RKO (cell line): ENCODE measurements around the gene PEX10.
"Not testable (repeated sequence)": the region's sequence is repeated elsewhere in the genome, so short reads cannot be mapped to it uniquely, and the experiment has no call there.

Experiments
- DNase-seq: peaks from one replicate; pipeline ENCODE4 v3.0.0-alpha.2; 2016; ENCODE audit warnings: low spot score

PEX10 gene

GRCh38 chr1:2412395-2412772 is at the start of gene PEX10:
Gene PEX10, minus strand, starts transcription at chr1:2412564. Its CDS starts 62 bp downstream, at chr1:2412502.
- peak; percentile 93 for DNase-seq

- DNase-seq: no peak
Measured at GRCh38 chr1:2460996-2461751, 48.8 kb upstream of the PEX10 start.

DNA sequence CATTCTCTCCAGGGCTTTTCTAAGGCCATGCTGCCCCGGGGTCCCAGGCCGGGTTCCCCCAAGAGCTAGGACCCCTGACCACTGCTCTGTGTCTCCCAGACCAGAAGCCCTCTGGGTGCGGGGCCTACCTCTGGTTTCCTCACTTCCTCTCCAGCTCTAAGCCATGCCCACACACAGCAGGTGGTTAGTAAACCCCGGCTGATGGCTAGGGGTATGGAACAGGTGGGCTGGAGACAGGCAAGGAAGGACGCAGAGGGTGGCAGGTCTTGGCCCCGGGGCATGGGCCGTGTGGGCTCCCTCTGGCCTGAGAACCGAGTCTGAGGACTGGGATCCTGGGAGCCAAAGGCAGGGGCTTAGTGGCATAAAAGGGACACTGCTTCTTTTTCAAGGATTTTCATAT is 47.8 kb upstream of the PEX10 start:
- no peak for DNase-seq

- no peak for DNase-seq
Measured at GRCh38 chr1:2459757-2460156, 47.4 kb upstream of the PEX10 start.

DNA sequence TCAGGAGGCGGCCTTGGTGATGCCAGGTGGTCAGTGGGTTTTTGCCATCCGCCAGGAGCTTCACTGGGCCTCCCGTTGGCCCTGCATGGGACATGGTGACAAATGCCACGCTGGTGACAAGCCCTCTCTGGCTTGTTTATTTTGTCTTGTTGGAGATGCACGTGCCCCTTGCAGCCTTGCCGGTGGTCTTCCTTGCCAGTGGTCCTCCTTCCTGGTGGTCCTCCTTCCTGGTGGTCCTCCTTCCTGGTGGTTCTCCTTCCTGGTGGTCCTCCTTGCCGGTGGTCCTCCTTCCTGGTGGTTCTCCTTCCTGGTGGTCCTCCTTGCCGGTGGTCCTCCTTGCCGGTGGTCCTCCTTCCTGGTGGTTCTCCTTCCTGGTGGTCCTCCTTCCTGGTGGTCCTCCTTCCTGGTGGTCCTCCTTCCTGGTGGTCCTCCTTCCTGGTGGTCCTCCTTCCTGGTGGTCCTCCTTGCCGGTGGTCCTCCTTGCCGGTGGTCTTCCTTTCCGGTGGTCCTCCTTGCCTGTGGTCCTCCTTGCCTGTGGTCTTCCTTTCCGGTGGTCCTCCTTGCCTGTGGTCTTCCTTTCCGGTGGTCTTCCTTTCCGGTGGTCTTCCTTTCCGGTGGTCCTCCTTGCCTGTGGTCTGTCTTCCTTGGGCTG is 46.9 kb upstream of the PEX10 start:
- DNase-seq: not testable (repeated sequence)

GRCh38 chr1:2458687-2459086 is 46.3 kb upstream of the PEX10 start:
- DNase-seq: no peak

DNA sequence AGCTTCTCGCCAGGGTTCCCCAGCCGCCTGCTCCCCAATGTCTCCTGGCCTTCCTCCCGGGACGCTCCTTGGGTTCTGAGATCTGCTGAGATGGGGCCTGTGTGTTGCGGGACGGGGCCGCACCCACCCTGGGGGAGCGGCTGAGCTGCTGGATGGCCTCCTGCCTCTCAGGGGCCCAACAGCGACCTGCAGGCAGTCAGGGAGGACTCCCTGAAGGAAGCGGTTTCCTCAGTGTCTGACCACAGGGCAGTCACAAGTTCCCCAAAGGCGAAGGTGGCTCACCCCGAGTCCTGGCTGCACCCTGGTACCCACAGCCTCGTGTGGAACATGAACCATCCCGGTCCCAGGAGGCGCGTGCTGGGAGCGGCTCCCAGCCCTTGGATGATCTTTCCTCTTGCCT is 45.1 kb upstream of the PEX10 start:
- no peak for DNase-seq

GRCh38 chr1:2455757-2456156 is 43.4 kb upstream of the PEX10 start:
- no peak for DNase-seq

DNA sequence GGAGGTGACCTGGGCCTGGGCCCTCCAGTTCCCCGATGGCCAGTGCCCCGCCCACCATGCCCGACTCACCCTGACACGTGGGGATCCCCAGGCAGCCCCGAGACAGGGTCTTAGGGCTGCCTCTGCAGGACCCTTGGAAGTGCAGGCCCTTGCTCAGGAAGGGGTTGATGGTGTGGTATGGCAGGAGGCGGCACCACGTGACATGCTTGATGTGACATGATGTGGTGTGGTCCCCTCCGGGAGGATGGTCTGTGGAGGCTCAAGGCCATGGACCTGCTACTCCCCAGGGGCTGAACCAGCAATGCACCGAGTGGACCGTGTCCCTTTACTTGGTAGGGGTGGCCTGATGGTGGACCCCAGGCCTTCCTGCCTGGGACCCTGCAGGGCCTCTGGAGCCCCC is 41.9 kb upstream of the PEX10 start:
- no peak for DNase-seq

DNA sequence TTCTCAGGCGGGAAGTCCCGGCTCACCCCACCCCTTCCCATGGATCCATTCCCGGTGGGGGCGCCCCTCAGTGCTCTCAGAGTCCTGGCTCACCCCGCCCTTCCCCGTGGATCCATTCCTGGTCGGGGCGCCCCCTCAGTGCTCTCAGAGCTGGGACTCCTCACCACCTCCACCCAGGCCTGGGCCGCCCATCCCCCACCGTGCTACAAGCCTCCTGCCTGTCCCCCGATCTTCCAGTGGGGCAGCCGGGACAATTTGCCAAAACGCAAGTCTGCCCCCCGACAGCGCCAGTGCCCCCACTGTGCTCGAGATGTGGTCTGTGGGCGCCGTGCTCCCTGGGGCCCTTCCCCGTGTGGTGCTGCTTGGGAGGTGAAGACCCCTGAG is 40.6 kb upstream of the PEX10 start:
- DNase-seq: no peak

- DNase-seq: no peak
Measured at GRCh38 chr1:2452201-2452931, 40.0 kb upstream of the PEX10 start.

- peak; percentile 62 for DNase-seq
Measured at GRCh38 chr1:2451741-2452140, 39.4 kb upstream of the PEX10 start.

DNA sequence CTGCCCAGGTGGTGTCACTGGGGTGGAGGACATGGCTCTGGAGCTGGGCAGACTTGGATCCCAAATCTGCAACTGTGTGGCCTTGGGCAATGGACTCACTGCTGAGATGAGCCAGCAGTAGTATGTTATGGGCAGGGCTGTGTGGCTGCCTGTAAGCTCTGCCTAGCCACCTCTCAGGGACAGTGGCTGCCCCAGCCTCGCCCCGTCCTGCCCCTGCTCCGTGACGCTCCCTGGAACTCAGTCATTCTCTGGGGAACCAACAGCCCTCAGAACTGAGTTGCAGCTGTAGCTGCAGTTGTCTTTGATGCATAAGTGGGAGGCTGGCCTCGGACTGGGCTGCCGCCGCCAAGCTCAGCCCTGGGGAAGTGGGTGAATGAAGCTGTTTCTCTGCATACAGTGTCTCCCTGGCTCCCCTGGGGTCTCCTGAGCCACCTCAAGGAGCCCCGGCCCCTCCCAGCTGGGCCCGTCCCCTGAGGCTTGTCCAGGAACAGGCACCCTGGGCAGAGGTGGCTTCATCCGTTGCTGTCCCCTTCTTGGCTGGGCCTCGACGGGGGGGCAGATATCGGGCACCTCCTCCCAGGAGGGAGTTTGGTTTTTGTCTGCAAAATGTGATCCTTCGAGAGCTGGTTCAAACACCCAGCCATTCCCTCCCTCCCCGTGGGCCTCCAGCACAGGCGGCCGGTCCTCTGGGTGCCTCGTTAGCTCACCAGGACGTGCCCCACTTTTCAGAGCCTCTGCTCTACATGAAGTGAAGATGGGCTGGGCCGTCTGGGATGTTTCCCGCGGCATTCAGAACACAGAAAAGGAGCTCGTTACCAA is 37.5 kb upstream of the PEX10 start:
- DNase-seq: no peak

GRCh38 chr1:2448098-2448445 is 35.7 kb upstream of the PEX10 start:
- DNase-seq: no peak

DNA sequence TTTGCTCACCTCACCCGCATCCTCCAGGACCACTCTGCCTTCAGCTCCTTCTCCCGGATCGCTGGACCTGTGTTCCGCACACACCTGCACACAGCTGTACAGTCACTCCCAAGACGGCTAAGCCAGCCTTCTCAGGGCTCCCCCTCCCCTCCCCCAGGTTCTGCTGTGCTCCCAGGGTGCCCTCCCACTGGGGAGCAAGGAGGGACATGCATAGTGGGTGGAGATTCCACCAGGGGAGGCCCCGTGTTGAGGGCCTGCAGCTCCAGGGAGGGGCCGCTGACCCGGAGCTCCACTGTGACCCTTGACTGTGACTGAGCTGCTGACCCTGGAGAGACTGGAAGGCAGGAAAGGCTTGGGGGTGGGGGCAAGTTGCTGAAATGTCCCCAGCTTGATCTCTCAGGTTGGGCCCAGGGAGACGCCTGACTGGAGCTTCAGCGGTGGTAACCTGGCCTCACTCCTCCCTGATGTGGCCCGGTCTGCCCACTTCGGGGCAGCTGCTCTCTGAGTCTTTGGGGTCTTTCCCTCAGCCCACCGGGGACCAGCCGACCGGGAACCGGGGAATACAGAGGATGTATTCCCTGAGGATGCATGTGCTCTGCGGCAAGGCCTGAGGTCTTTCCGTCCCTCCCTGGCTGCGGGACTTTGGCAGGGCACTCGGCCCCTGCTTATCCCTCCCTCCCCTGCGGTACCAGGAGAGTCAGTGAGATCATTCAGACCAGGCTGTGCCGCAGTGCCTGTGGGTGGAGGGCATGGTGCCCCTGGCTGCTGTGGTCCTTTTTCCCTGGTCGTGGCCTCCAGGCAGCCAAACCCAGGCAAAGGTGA is 35.1 kb upstream of the PEX10 start:
- DNase-seq: no peak

- DNase-seq: no peak
Measured at GRCh38 chr1:2446861-2447260, 34.5 kb upstream of the PEX10 start.

GRCh38 chr1:2446394-2446793 is 34.0 kb upstream of the PEX10 start:
- no peak for DNase-seq

DNA sequence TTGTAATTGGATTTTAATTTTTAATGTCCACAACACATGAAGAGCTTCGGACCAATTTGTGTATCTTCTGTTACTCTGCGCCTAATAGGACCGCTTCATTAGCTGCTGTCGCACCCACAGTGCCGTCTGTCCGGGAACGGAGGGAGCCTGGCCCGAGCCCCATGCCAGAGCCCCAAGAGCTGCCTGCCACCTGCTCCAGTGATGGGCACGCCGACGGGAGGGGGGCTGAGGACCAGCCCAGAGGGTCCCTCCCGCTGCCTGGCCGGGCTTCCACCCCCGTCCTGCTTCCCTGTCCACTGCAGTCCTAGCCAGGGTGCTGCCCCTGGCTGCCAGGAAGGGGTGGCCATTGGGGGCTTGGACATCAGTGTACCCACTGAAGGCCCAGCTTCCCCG is 33.5 kb upstream of the PEX10 start:
- DNase-seq: no peak

GRCh38 chr1:2445162-2445822 is 32.9 kb upstream of the PEX10 start:
- no peak for DNase-seq

DNA sequence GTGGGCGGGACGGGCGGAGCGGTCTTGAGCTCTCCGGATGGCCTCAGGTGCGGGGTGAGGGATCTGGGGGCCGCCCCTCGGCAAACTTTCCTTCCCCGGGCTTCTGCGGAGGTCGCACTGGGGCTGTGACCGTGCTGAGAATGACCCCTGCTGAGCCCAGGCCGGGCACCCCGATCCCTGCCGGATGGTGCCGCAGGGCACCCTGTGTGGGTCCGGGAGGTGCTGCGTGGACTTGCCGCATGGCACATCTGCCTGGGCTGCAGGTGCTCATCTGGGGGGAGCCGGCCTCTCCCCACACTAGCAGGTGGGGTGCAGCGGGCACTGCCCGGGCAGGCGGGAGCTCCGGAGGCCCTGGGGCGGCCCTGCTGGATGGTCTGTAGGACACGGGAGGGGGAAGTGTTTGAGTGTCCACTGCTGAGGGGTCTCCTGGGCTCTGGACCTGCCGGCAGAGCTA is 31.8 kb upstream of the PEX10 start:
- no peak for DNase-seq
